Right lung (tissue), 5 donors: Measurements from ENCODE around the gene PDSS2. TPM values are rescaled to one million over a fixed set of nuclear protein-coding genes. Genes with fewer than 3 reads are reported as not detected.
"Not testable (repeated sequence)": the region's sequence is repeated elsewhere in the genome, so short reads cannot be mapped to it uniquely, and the experiment has no call there.

ENCODE experiments used
- DNase-seq, 2 donors: peaks; one replicate each; pipeline ENCODE4 v3.0.0-alpha.2; 2013
- polyA plus RNA-seq, 5 donors: library from polyadenylated mRNA; unstranded; fragments of 120-200 nt; gene quantifications; one replicate each; pipeline versions ENCODE4 v1.2.1 to v1.2.3, GENCODE V29; 2013; ENCODE audit warnings: inconsistent platforms in 1 of 5, low replicate concordance in 1 of 5; ENCODE audit not compliant: insufficient read length in 5 of 5, insufficient read depth in 1 of 5

Gene PDSS2
- polyA plus RNA-seq, 5 donors = 13.6 to 17.7 (median 15.5) TPM

GRCh38 chr6:107121964-107122495 lies 337.3 kb downstream of the PDSS2 start:
- DNase-seq = no peak

- DNase-seq = no peak
Observed at GRCh38 chr6:107121266-107121665, 338.1 kb downstream of the PDSS2 start.

- no peak for DNase-seq
Observed at GRCh38 chr6:107120404-107120803, 339.0 kb downstream of the PDSS2 start.

GRCh38 chr6:107118976-107119375 lies 340.4 kb downstream of the PDSS2 start:
- DNase-seq = no peak

GRCh38 chr6:107118540-107118939 lies 340.8 kb downstream of the PDSS2 start:
- not testable (repeated sequence) for DNase-seq

- no peak for DNase-seq
Observed at GRCh38 chr6:107116931-107117330, 342.4 kb downstream of the PDSS2 start.

GRCh38 chr6:107116328-107116892 lies 343.0 kb downstream of the PDSS2 start:
- no peak for DNase-seq

GRCh38 chr6:107115695-107116327 lies 343.6 kb downstream of the PDSS2 start:
- DNase-seq = peak; percentile 54 to 59

- DNase-seq = no peak
Observed at GRCh38 chr6:107114926-107115694, 344.3 kb downstream of the PDSS2 start, which contains the start of gene BEND3. Gene BEND3, minus strand, starts transcription at chr6:107115515. Its CDS starts 16,230 bp downstream, at chr6:107099285.

GRCh38 chr6:107114213-107114925 lies 345.0 kb downstream of the PDSS2 start:
- DNase-seq = peak; percentile 86 to 88

GRCh38 chr6:107110200-107110599 lies 349.2 kb downstream of the PDSS2 start:
- no peak for DNase-seq

GRCh38 chr6:107108201-107108890 lies 351.0 kb downstream of the PDSS2 start:
- DNase-seq = no peak

GRCh38 chr6:107107791-107108190 lies 351.6 kb downstream of the PDSS2 start:
- DNase-seq = no peak

GRCh38 chr6:107106165-107106564 lies 353.2 kb downstream of the PDSS2 start:
- DNase-seq = no peak

- DNase-seq = no peak
Observed at GRCh38 chr6:107105511-107106116, 353.8 kb downstream of the PDSS2 start.

- DNase-seq = no peak
Observed at GRCh38 chr6:107103082-107103481, 356.3 kb downstream of the PDSS2 start.
